Right kidney (tissue), 1 donor: Measurements from ENCODE around the gene FAM89B.
A peak's percentile ranks its signal among the peaks of the same experiment; 100 is the strongest.

ENCODE experiments used
- DNase-seq: peaks from one replicate; pipeline ENCODE4 v3.0.0-alpha.2; 2016

FAM89B gene

GRCh38 chr11:65538232-65538914 is 34.0 kb upstream of the FAM89B start:
- DNase-seq = peak; percentile 31

- DNase-seq = peak; percentile 47
Observed at GRCh38 chr11:65538915-65539743, 33.2 kb upstream of the FAM89B start.

DNA sequence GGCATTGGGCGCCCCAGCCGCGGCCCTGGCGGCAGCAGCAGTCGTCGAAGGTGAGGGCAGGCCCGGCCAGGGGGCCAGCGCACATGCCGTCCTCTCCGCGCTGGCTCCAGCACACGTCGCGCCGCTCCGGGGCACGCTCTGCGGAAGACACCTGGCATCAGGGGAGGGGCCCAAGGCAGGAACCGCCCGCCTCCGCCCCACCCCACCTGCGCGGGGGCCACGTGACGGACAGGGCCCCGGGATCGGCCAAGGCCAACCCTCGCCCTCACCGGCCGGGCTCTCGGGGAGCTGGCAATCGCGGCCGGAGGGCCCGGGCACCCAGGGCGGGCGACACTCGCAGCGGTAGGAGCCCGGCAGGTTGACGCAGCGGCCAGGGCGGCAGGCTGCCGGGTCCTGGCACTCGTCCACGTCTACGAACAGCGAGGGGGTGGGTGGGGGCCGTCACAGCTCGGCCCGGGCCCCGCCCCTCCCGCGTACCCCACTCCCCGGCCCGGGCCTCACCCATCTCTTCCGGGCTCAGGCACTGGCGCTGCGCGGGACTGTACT is 32.5 kb upstream of the FAM89B start:
- peak; percentile 82 for DNase-seq

- DNase-seq = peak; percentile 93
Observed at GRCh38 chr11:65540290-65541092, 31.8 kb upstream of the FAM89B start.

- DNase-seq = no peak
Observed at GRCh38 chr11:65541093-65541982, 31.0 kb upstream of the FAM89B start.

GRCh38 chr11:65542738-65543390 is 29.5 kb upstream of the FAM89B start:
- DNase-seq = no peak

- DNase-seq = no peak
Observed at GRCh38 chr11:65545853-65546216, 26.5 kb upstream of the FAM89B start.

DNA sequence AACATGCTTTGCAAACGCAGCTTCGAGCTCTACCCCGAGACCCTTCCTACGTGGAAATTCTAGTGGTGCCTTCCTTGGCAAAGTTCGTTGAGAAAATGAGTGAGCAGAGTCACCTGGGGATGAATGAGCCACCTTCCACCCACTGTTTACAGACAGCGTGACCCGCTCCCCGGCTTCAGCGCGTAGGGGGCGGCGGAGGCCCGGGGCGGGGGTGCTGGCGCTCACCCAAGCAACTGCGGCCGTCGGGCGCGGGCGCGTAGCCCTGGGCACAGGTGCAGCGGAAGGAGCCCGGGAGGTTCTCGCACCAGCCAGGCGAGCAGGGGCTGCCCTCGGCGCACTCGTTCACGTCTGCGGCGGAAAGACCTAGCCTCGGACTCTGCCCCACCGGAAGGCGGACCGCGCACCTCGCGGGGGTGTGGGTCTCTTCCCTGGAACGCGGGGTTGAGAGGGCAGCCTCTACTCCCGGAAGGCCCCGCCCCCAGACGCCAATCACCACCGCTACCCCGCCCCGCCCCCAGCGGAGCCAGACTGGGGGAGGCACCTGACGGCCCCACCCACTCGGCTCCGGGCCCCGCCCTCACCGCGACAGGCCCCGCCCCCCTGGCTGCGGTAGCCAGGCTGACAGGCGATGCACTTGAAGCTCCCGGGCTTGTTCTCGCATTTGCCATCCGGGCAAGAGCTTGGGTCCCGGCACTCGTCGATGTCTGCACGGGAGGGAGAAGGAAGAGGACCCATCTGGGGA is 25.9 kb upstream of the FAM89B start:
- peak; percentile 79 for DNase-seq

- DNase-seq = no peak
Observed at GRCh38 chr11:65547446-65548125, 24.8 kb upstream of the FAM89B start.

DNA sequence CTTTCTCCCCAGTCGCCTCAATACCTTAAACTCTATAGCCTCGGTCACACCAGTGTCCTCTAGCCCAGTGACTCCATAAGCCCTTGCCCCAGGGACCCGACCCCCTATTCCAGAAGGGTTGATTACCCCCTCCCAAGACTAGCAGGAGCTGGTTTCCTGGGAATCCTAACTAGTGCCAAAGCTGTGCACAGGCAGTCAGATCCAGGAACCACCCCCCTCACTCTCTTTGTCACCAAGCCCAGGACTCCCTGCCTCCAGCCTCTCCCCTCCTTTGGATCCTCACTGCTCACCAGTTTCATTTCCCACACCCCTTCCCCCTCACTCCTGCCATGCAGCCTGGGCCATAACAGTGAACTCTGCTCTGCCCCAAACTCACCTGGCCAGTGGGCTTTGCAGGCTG is 23.9 kb upstream of the FAM89B start:
- no peak for DNase-seq

- DNase-seq = no peak
Observed at GRCh38 chr11:65549096-65549495, 23.2 kb upstream of the FAM89B start.

GRCh38 chr11:65551572-65552387 is 20.6 kb upstream of the FAM89B start:
- DNase-seq = peak; percentile 46

DNA sequence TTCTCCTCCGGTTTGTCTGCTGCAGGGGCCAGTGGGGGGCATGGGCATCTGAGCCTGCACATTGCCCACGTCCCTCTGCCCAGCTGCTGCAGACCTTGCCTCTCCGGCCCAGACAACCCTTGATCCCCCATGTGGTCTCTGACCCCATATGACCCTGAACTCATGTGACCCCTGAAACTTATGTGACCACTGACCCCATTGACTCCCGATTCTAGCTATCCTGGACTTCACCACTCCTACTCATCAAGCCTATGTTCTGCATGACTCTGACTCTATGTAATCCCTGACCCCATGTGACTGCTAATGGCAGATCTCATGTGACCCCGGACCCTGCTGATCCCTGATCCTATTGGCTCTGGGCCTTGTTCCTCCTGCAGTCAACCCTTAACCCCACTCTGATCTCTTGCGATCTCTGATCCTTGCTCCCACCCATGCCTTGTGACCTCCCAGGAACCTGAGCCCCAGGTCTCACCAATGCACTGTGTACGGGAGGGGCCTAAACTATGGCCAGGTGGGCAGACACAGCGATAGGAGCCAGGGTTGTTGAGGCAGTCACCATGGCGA is 19.9 kb upstream of the FAM89B start:
- no peak for DNase-seq

- DNase-seq = no peak
Observed at GRCh38 chr11:65553301-65554001, 18.9 kb upstream of the FAM89B start.

DNA sequence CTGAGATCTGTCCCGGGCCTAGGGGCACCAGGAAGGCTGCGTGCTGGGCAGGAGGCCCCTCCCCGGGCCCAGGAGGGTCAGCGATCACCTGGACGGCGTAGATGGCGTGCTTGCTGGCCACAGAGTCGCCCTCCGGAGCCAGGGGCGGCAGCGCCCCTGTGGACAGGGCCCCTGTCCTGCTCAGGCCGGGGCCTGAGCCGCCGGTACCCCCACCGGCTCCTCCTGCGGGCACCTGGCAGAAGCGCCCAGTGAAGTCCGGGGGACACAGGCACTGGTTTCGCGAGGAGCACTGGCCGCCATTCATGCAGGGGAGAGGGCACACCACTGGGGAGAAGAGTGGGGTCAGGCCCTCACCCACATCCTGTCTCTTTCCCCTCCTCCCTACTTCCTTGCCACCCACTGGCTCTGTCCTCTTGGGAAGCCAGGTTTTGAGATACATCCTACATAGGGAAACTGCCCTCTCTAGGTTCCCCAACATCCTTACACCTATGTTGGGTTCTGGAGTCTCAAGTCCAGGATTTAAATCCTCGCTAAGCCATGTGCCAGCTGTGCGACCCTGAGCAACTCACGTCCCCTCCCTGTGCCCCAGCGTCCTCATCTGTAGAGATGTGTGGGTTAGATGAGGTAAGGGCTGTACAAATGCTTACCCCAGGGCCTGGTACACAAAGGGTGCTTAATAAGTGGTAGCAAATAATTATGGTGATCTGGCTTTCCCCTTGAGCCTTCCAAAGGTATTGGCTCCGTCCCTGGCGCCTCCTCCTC is 18.1 kb upstream of the FAM89B start:
- no peak for DNase-seq

DNA sequence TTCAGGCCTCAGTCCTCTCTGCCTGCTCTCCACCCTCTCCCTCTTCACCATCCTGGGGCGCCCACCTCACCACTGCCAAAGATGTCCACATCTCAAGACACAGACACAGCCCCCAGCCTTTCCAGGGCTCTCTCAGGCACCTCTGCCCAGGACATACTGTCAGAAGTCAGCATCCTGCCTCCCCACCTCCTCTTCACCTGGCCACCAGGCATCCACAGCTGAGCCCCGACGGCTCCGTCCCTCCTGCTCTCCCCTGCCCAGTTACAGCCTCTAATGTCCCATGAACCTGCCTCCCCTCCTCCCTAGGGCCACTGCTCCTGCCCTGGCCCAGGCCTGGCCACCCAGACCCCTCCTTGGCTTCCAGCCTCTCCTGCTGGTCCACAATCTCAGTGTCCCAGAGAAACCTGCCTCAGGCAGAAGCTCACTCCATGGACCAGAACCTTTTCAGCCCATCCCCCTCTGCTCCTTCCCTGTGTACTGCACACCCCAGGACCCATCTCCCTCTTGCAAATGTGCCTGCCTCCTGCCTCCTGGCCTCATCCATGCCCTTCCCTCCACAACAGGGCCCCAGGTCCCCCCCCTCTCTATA is 17.4 kb upstream of the FAM89B start:
- no peak for DNase-seq
